ENCODE measurements around the gene MARVELD1. TPM values are rescaled to one million over a fixed set of nuclear protein-coding genes. Genes with fewer than 3 reads are reported as not detected.
"Not testable (repeated sequence)": the region's sequence is repeated elsewhere in the genome, so short reads cannot be mapped to it uniquely, and the experiment has no call there.

MARVELD1 gene
- total RNA-seq, 2 donors from 2014 or later = 8.5 to 26.5 TPM

- peak in 1 of 2 donors; percentile 22 for TF ChIP-seq CTCF (IDR thresholded peaks at IDR 0.05)
- Histone ChIP-seq H3K4me1 (peaks cover 0 to 53% of the 10 kb centered on the region in 2 donors), H3K27me3 (no peaks in the 10 kb centered on the region), H3K36me3 (no peaks in the 10 kb centered on the region), H3K4me3 (peak within 1 kb of the TSS; percentile 78 to 90), H3K9me3 (no peaks in the 10 kb centered on the region), H3K27ac (peak within 1 kb of the TSS; percentile 94 to 97)
- DNase-seq (ENCODE audit: low spot score) = peak; percentile 98
Observed at GRCh38 chr10:97686962-97687784, 26.4 kb upstream of the MARVELD1 start, which contains the start of gene AVPI1. AVPI1 (minus strand) TSS chr10:97687241; CDS start chr10:97679905, 7,336 bp downstream.

- H3K27ac ChIP-seq = peak overlapping the region; percentile 94 to 97
- H3K27me3 ChIP-seq = no peaks in the 10 kb centered on the region
- peaks cover 0 to 53% of the 10 kb centered on the region in 2 donors for H3K4me1 ChIP-seq
- no peaks in the 10 kb centered on the region for H3K36me3 ChIP-seq
- H3K9me3 ChIP-seq = no peaks in the 10 kb centered on the region
- H3K4me3 ChIP-seq = peak overlapping the region; percentile 20 to 78
- no peak for TF ChIP-seq CTCF (IDR thresholded peaks at IDR 0.05)
- DNase-seq (ENCODE audit: low spot score) = no peak
Observed at GRCh38 chr10:97687785-97688781, 25.4 kb upstream of the MARVELD1 start.

GRCh38 chr10:97689559-97690020 lies 23.9 kb upstream of the MARVELD1 start:
- Histone ChIP-seq H3K36me3 (no peaks in the 10 kb centered on the region), H3K9me3 (no peaks in the 10 kb centered on the region), H3K4me3 (no peak overlapping the region), H3K27ac (peak overlapping the region in 1 of 2 donors; percentile 97), H3K27me3 (no peaks in the 10 kb centered on the region), H3K4me1 (peaks cover 0 to 40% of the 10 kb centered on the region in 2 donors)
- TF ChIP-seq CTCF (IDR thresholded peaks at IDR 0.05) = no peak
- DNase-seq (ENCODE audit: low spot score) = peak; percentile 85

GRCh38 chr10:97690133-97690532 lies 23.4 kb upstream of the MARVELD1 start:
- no peak for TF ChIP-seq CTCF (IDR thresholded peaks at IDR 0.05)
- Histone ChIP-seq H3K4me1 (peaks cover 0 to 34% of the 10 kb centered on the region in 2 donors), H3K36me3 (no peaks in the 10 kb centered on the region), H3K27me3 (no peaks in the 10 kb centered on the region), H3K27ac (peak overlapping the region in 1 of 2 donors; percentile 97), H3K4me3 (no peak overlapping the region), H3K9me3 (no peaks in the 10 kb centered on the region)
- DNase-seq (ENCODE audit: low spot score) = no peak

GRCh38 chr10:97698072-97698655 lies 15.4 kb upstream of the MARVELD1 start:
- H3K36me3 ChIP-seq; H3K9me3 ChIP-seq; H3K4me3 ChIP-seq; DNase-seq (ENCODE audit: low spot score); H3K27ac ChIP-seq; H3K4me1 ChIP-seq; H3K27me3 ChIP-seq: not testable (repeated sequence)
